ENCODE measurements around the gene PTGDR2. TPM values are rescaled to one million over a fixed set of nuclear protein-coding genes. Genes with fewer than 3 reads are reported as not detected.

PTGDR2 gene
- total RNA-seq, result 31.5 and 32.7 TPM in 2 replicates

DNA sequence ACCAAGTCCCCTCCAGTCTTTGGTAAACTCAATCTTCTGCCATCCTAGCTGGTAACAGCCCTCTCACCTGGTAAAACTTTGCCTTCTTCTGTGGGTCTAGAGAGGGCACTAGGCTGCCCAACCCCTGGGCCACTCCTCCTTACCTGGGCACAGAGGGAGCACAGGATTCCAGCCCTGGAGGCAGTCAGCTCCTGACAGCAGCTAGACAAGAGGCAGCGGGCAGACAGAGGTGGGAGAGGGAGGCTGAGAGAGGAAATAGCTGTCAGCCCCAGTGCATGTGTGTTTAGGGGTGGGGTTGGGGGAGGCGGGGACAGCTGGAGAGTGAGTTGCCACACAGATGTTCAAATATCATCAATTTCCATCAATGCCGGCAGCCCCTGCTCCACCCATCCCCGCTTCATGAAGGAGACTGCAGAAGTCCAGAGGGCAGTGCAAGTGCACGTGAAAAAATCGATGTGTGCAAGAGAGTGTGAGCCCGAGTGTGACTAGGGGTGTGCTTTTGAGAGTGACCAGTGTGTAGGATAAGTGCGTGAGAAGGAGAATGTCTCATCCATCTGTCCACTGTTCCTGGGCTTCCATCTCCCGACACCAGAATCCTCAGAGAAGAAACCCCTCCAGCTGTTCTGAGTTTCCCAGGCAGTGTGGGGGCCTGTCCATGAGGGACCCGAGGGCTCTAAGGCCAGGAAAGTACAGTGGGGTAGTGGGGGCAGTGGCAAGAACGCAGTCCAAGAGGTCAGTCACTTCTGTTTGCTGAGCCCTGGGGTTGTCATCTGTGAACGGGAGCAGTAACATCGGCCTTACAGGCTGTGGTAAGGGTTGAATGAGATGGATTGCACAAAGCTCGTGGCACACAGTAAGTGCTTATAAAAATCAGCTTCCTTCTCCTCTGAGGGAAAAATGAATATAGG is at the start of gene PTGDR2:
TSS of gene PTGDR2 (minus strand) at position 225 of the 908 bp plus-strand sequence. CDS start 2,228 bp downstream, outside the sequence.
- intact Hi-C loops (cut with micrococcal nuclease), result no loop called here

DNA sequence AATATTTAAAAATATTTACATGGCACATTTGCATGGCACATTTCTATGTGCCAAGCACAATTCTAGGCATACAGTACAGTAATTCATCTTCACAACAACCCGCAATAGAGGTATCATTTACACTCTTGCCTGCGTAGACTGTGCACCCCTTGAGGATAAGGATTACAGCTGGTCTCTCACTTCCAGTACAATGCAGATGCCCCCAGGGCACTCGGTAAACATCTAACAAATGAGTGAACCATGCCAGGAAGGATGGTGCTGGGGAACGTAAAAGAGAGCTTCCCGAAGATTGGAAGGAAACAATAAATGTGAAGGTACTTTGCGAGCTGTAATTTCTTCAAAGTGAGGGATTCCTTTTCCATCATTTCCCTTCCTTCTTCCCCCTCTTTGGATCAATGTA is 49.3 kb upstream of the PTGDR2 start:
- intact Hi-C loops (cut with micrococcal nuclease), result no loop called here

DNA sequence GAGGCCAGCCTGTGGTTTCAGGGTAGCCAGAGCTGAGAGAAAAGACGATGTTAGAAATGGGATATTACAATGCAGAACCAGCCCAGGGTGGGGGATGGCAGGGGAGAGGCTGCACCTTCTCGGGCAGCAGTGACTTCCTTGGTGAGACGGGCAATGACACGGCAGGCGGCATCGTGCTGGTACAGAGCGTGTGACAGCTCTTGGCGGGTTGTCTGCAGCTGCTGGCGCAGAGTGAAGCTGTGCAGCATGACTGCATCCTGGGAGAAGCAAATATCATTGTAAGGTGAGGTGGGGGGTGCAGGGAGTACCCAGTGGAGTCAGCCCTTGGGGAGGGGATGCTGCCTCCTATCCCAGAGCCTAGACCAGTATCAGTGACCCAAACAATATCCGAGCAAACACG is 46.9 kb upstream of the PTGDR2 start:
- intact Hi-C loops (cut with micrococcal nuclease), result no loop called here

GRCh38 chr11:60900673-60901404 is 45.1 kb upstream of the PTGDR2 start:
- intact Hi-C loops (cut with micrococcal nuclease), result no loop called here

GRCh38 chr11:60899977-60900376 is 44.2 kb upstream of the PTGDR2 start:
- intact Hi-C loops (cut with micrococcal nuclease), result loop anchor here (1.0 kb wide), 2 partner anchors 69 to 125 kb away; no protein-coding TSS in a partner anchor

GRCh38 chr11:60899046-60899936 is 43.5 kb upstream of the PTGDR2 start:
- intact Hi-C loops (cut with micrococcal nuclease), result loop anchor here (1.0 kb wide), 2 partner anchors 68 to 124 kb away; no protein-coding TSS in a partner anchor

- intact Hi-C loops (cut with micrococcal nuclease), result no loop called here
Observed at GRCh38 chr11:60897496-60897895, 41.7 kb upstream of the PTGDR2 start.

DNA sequence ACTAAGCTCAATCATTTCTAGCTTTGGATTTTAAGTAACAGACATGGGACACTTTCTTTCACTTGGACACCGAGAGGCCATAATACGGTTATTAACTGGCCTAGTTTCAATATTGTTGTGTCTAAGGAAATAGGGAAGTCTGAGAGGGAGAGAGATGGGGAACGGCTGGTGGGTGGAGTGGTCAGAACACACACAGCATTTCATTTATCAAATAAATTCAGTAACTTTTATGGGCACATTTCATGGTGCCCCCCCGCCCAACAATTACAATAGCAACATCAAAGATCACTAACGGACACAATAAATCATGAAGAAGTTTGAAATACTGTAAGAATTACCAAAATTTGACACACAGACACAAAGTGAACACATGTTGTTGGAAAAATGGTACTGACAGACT is 39.9 kb upstream of the PTGDR2 start:
- intact Hi-C loops (cut with micrococcal nuclease), result no loop called here

DNA sequence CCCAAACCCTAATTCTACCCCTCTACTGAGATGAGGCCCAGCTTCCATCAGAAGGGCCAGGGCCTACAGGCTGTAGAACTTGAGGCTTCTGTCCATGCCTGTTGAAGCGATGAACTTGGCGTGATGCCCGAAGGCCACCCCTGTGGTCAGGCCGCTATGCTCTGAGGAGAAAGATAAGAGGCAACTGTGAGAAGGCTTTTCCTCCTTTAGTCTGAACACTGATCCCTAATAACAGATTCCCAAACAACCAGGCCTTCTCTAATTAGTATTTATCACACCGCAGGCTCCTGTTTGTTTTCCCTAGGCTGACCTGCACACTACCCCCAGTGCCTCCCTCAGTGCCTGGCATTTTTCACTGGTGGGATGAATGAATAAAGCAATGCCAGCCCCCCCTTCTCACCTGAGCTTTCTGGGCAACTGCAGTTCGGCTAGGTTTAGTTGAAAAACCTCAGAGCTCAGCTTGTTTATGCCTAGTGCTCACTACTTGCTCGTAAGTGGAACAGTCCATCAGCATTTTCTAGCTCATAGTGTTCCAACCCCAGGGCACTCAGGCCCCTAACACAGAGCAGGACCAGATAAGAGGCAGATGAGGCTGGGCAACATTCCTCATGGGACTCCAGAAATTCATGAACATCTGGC is 35.5 kb upstream of the PTGDR2 start:
- intact Hi-C loops (cut with micrococcal nuclease), result no loop called here

DNA sequence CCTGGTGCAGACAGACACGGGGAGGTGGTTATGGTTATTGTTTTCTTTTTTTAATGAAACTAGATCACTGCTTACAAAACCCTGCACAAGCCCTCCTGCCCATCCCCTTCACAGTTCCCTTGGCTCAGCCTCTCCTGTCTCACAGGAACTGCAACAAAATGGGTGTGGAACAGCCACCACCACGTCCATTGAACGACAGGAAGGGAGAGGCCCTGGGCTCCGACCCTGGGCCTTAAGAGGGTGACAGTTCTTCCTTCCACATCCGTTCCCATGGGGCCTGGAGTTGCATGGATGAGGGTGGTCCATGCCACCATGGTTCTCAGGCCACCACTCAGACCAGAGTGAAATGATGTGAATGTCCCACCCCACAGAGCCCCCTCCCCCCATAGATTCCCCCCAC is 34.9 kb upstream of the PTGDR2 start:
- intact Hi-C loops (cut with micrococcal nuclease), result no loop called here

GRCh38 chr11:60889869-60890311 is 34.1 kb upstream of the PTGDR2 start:
- intact Hi-C loops (cut with micrococcal nuclease), result no loop called here

DNA sequence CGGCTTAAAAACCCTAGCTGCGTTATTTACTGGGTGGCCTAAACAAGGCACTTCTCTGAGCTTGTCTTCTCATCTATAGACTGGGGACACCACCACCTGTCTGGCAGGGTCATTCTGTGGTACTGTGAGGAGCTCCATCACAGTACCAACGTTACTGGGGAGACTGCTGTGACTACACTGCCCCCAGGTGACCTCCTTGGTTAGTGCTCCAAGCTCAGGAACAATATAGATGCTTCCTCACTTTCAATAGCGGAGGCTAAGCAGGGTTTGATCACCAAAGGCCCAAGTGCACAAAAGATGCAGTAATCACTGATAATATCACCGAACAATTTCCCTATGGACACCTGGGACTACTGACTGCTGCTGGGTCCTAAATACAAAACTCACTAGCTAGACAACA is 31.8 kb upstream of the PTGDR2 start:
- intact Hi-C loops (cut with micrococcal nuclease), result loop anchor here (1.0 kb wide), 2 partner anchors 56 to 112 kb away; no protein-coding TSS in a partner anchor

DNA sequence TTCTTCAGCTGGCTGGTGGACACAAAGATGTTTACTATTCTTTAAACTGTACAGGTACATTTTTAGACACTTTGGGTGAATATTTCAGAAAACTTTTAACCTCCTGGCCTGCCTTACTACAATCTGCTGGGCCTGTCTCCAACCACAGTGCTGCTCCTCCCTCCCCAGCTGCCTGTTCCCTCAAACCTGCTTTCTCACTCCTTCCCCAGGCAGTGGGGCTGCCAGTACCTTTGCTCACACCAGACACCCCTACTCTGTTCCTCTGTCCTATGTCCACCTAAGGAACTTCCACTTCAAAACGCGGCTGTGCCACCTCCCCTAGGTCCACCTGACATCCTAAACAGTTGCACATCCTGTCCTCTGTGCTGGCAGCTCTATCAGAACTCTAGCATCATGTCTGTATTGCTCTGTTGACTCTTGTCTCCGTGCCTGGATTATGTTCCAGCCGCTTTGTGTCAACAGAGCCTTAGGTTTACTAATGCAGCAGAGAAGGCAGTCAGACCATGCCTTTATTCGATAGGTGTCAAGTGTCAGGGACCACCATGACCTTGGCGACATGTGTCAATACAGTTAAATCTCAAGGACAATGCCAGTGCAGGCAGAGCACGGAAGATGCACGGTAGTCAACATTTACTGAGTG is 25.0 kb upstream of the PTGDR2 start:
- intact Hi-C loops (cut with micrococcal nuclease), result no loop called here

- intact Hi-C loops (cut with micrococcal nuclease), result no loop called here
Observed at GRCh38 chr11:60879971-60880588, 24.3 kb upstream of the PTGDR2 start.

DNA sequence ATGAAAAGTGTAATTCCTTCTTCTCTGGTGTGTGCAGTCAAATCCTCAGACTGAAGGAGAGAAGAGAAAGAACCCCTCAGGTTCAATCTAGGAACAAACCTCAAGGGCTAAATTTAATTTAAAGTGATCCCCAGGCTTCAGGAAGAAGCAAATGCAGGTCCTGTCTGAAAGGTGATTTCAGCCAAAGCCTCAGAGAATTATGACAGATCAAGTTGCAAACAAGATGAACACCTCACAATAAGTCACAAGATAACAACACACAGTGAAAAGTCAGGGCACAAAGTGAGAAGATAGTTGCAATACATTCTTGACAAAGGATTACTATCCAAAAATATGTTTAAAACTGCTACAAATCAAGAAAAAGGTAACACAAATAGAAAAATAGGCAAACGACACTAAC is 23.4 kb upstream of the PTGDR2 start:
- intact Hi-C loops (cut with micrococcal nuclease), result no loop called here

DNA sequence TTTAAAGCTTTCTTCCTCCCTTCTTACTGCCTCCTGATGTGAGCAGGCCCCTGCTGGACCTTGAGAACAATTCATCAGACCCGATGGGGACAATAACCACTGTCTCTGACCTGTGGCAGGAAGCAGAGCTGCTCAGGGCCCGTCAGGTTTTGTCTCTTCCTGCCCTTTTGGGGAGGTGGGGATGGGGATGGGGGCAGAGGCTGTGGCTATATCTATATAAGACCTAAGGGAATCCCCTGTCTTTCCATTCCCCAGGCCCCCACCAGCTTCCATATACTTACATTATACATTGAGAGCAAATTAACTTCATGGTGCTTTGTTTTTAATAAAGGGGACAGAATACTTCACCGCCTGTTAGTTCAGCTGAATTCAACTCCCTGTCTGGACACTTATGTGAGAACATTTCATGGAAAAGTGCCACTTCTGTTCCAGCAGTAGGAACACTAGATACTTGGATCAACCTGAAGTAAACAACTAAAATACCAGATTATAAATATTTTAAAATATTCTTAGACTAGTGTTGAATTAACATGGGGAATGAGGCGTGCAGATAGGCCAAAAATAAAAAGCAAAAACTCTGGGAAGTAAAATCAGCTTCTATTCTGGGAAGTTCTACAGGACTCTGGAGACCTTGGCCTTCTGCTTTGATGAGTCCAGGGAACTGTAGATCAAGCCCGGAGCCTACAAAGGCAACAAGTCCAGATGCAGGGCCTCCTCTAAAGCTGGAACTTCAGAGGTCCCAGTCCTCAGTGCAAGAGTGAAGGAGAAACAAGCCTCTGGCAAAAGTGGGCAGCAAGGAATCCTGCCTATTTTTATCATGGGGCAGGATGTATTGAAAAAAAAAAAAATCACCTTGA is 22.7 kb upstream of the PTGDR2 start:
- intact Hi-C loops (cut with micrococcal nuclease), result no loop called here

- intact Hi-C loops (cut with micrococcal nuclease), result no loop called here
Observed at GRCh38 chr11:60876168-60876485, 20.4 kb upstream of the PTGDR2 start.

GRCh38 chr11:60875366-60876167 is 19.8 kb upstream of the PTGDR2 start:
- intact Hi-C loops (cut with micrococcal nuclease), result no loop called here

Data from T-helper 2 cell treated with Interferon-gamma antibody and Interleukin-4, amounts not matched to agents 100 ng/mL and 5 ng/mL, for 36 hours (primary cell).